HCT116 (cell line): Measurements from ENCODE around the gene PRC1. TPM values are rescaled to one million over a fixed set of nuclear protein-coding genes. Genes with fewer than 3 reads are reported as not detected.

Experiments
- ATAC-seq: fragments of 200-7000 bp; cut with Tn5 transposase; 2 replicates; pipeline ENCODE4 v1.9.1; 2020; ENCODE audit warnings: mild to moderate bottlenecking, moderate library complexity
- BruUV-seq: library from RNA; stranded (reverse); fragments of 400-500 nt; replicated peaks from 2 replicates; lab custom pipeline; 2021; lab: Mats Ljungman, UMichigan
- CTCF ChIA-PET: fragments of 300-600 bp; sonication (Branson Sonifier 250); formaldehyde crosslinking; loops from one replicate; lab custom pipeline; 2021; ENCODE audit warnings: antibody characterized with exemption; lab: Charles Lee
- POLR2A ChIA-PET: fragments of 300-600, 350-600 bp; sonication (Branson Sonifier 250); formaldehyde crosslinking; loops from one replicate; lab custom pipeline; 2021; ENCODE audit warnings: antibody characterized with exemption; lab: Charles Lee
- RAD21 ChIA-PET, 2 experiments: fragments of 300-600 bp; sonication (Branson Sonifier 250); formaldehyde crosslinking; loops; one replicate each; lab custom pipeline; 2023; ENCODE audit warnings: low total read pairs in 2 of 2; ENCODE audit not compliant: uncharacterized antibody in 2 of 2, unreplicated experiment in 2 of 2, low non-redundant PET in 1 of 2; lab: Charles Lee
- DNase-seq: peaks from one replicate; pipeline ENCODE4 v3.0.0-alpha.2; 2010; ENCODE audit warnings: low read depth, low spot score
- H2AFZ ChIP-seq: fragments of 200-600 bp; shearing (Covaris generic), sonication (generic); 2 replicates; pipeline ENCODE4 v1.6.1; 2017; ENCODE audit warnings: low read depth, mixed run types, mixed read lengths, antibody characterized with exemption, low read length; ENCODE audit not compliant: poor library complexity, severe bottlenecking
- H3K27ac ChIP-seq: 2 replicates; pipeline ENCODE4 v1.5.1; 2012; ENCODE audit warnings: low read depth, low read length
- H3K27me3 ChIP-seq: fragments of 200-600 bp; sonication (generic); 2 replicates; pipeline ENCODE4 v1.6.1; 2016; ENCODE audit warnings: mixed run types, low read length, mixed read lengths; ENCODE audit not compliant: insufficient read depth
- H3K36me3 ChIP-seq, 2 experiments: fragments of 200-500 bp in 1 of 2; fragments of 200-600 bp in 1 of 2; sonication (Bioruptor generic) in 1 of 2; sonication (generic) in 1 of 2; 2 replicates each; pipeline versions ENCODE4 v1.5.1 to v1.6.1; 2014 to 2016; ENCODE audit warnings: low read length in 2 of 2, inconsistent platforms in 1 of 2, mixed read lengths in 1 of 2, mixed run types in 1 of 2; ENCODE audit not compliant: insufficient read depth in 2 of 2, control insufficient read depth in 1 of 2
- H3K4me1 ChIP-seq, 2 experiments: fragments of 200-600 bp in 1 of 2; sonication (generic) in 1 of 2; 2 replicates each; pipeline versions ENCODE4 v1.5.1 to v1.6.1; 2012 to 2017; ENCODE audit warnings: low read length in 2 of 2, inconsistent platforms in 1 of 2, mild to moderate bottlenecking in 1 of 2, mixed read lengths in 1 of 2, mixed run types in 1 of 2, moderate library complexity in 1 of 2; ENCODE audit not compliant: insufficient read depth in 2 of 2, control insufficient read depth in 1 of 2
- H3K4me2 ChIP-seq: fragments of 200-600 bp; sonication (generic); 2 replicates; pipeline ENCODE4 v1.6.1; 2017; ENCODE audit warnings: mixed run types, low read length, mixed read lengths
- H3K4me3 ChIP-seq, 2 experiments: fragments of 200-600 bp in 1 of 2; sonication (generic) in 1 of 2; replicated peaks in 1 of 2; 2 replicates each; pipeline ENCODE4 v1.5.1; 2011 to 2016; ENCODE audit warnings: low read length in 2 of 2, control low read depth in 1 of 2, low read depth in 1 of 2, mild to moderate bottlenecking in 1 of 2, mixed read lengths in 1 of 2, mixed run types in 1 of 2
- H3K79me2 ChIP-seq: fragments of 200-600 bp; sonication (generic); 2 replicates; pipeline ENCODE4 v1.6.1; 2017; ENCODE audit warnings: mild to moderate bottlenecking, mixed run types, low read length, moderate library complexity, mixed read lengths; ENCODE audit not compliant: insufficient read depth
- H3K9ac ChIP-seq: fragments of 200-600 bp; sonication (generic); 2 replicates; pipeline ENCODE4 v1.6.1; 2016; ENCODE audit warnings: low read length, mixed read lengths
- H3K9me2 ChIP-seq: fragments of 200-600 bp; sonication (generic), shearing (Covaris generic); 2 replicates; pipeline ENCODE4 v1.6.1; 2017; ENCODE audit warnings: mixed run types, mild to moderate bottlenecking, moderate library complexity; ENCODE audit not compliant: insufficient read depth
- H3K9me3 ChIP-seq, 2 experiments: fragments of 200-500 bp in 1 of 2; fragments of 200-600 bp in 1 of 2; sonication (Bioruptor generic) in 1 of 2; sonication (generic) in 1 of 2; 2 replicates each; pipeline ENCODE4 v1.6.1; 2014 to 2017; ENCODE audit warnings: low read length in 2 of 2, mixed read lengths in 2 of 2, inconsistent platforms in 1 of 2, low read depth in 1 of 2, mild to moderate bottlenecking in 1 of 2, mixed run types in 1 of 2, moderate library complexity in 1 of 2; ENCODE audit not compliant: control insufficient read depth in 1 of 2, insufficient read depth in 1 of 2
- H4K20me1 ChIP-seq: fragments of 200-600 bp; sonication (generic), shearing (Covaris generic); 2 replicates; pipeline ENCODE4 v1.6.1; 2017; ENCODE audit warnings: mixed run types, mild to moderate bottlenecking, moderate library complexity; ENCODE audit not compliant: insufficient read depth
- ATF3 ChIP-seq: IDR thresholded peaks from 2 replicates; pipeline ENCODE4 v1.6.1; 2012
- CBX3 ChIP-seq: IDR thresholded peaks from 2 replicates; pipeline ENCODE4 v1.6.1; 2012; ENCODE audit warnings: low read depth
- CEBPB ChIP-seq: IDR thresholded peaks from 2 replicates; pipeline ENCODE4 v1.6.1; 2012; ENCODE audit warnings: low read depth
- ELF1 ChIP-seq: IDR thresholded peaks from 2 replicates; pipeline ENCODE4 v1.6.1; 2012; ENCODE audit warnings: low read depth, borderline replicate concordance
- EZH2 ChIP-seq: fragments of 200-600 bp; sonication (generic); IDR thresholded peaks from 2 replicates; pipeline ENCODE4 v1.6.1; 2017; ENCODE audit warnings: antibody characterized with exemption, mixed run types
- EZH2phosphoT487 ChIP-seq: fragments of 200-600 bp; IDR thresholded peaks from 2 replicates; pipeline ENCODE4 v1.6.1; 2018; ENCODE audit warnings: antibody characterized with exemption, borderline replicate concordance
- FOSL1 ChIP-seq: IDR thresholded peaks from 2 replicates; pipeline ENCODE4 v1.6.1; 2012; ENCODE audit warnings: low read depth
- JUND ChIP-seq: IDR thresholded peaks from 2 replicates; pipeline ENCODE4 v1.6.1; 2012
- MAX ChIP-seq: IDR thresholded peaks from 2 replicates; pipeline ENCODE4 v1.6.1; 2012
- POLR2AphosphoS5 ChIP-seq: IDR thresholded peaks from 2 replicates; pipeline ENCODE4 v1.6.1; 2011; ENCODE audit warnings: mild to moderate bottlenecking, low read depth, low read length, moderate library complexity
- RAD21 ChIP-seq: IDR thresholded peaks from 2 replicates; pipeline ENCODE4 v1.6.1; 2012; ENCODE audit warnings: low read depth, mild to moderate bottlenecking
- SIN3A ChIP-seq: IDR thresholded peaks from 2 replicates; pipeline ENCODE4 v1.6.1; 2012; ENCODE audit warnings: low read depth
- SRF ChIP-seq: IDR thresholded peaks from 2 replicates; pipeline ENCODE4 v1.6.1; 2012; ENCODE audit warnings: low read depth
- ZFX ChIP-seq: fragments of 450-650 bp; IDR thresholded peaks from 2 replicates; pipeline ENCODE4 v1.6.1; 2017
- ZNF274 ChIP-seq: fragments of 200-500 bp; sonication (Bioruptor generic); IDR thresholded peaks from 2 replicates; pipeline ENCODE4 v1.6.1; 2014; ENCODE audit warnings: mild to moderate bottlenecking, low read depth, low read length, inconsistent platforms
- intact Hi-C: fragments of 100-400 bp; cut with micrococcal nuclease; formaldehyde crosslinking; loops from 2 replicates; pipeline ENCODE4 v1.10.0; 2022
- total RNA-seq: library from RNA; stranded (reverse); gene quantifications from one replicate; pipeline ENCODE4 v1.2.1, GENCODE V29; 2021; ENCODE audit not compliant: unreplicated experiment
- TF ChIP-seq, protein P1 (sequence below), 3 experiments: fragments of 200-600 bp in 1 of 3; sonication (generic) in 1 of 3; IDR thresholded peaks in 2 of 3; conservative IDR thresholded peaks in 1 of 3; 2 replicates each; pipeline ENCODE4 v1.5.1; 2012 to 2017; ENCODE audit warnings: low read depth in 2 of 3, low read length in 2 of 3, antibody characterized with exemption in 1 of 3, borderline replicate concordance in 1 of 3, control low read depth in 1 of 3, mild to moderate bottlenecking in 1 of 3, mixed read lengths in 1 of 3, mixed run types in 1 of 3, moderate library complexity in 1 of 3; ENCODE audit not compliant: insufficient read depth in 1 of 3
- TF ChIP-seq, protein P2 (sequence below): IDR thresholded peaks from 2 replicates; pipeline ENCODE4 v1.6.1; 2011; ENCODE audit warnings: mild to moderate bottlenecking, low read length, moderate library complexity; ENCODE audit not compliant: insufficient replicate concordance; ENCODE audit errors: extremely low read depth
- TF ChIP-seq, protein P3 (sequence below): IDR thresholded peaks from 2 replicates; pipeline ENCODE4 v1.6.1; 2012; ENCODE audit warnings: low read depth

The PRC1 gene
- total RNA-seq, 1 experiment from 2014 or later, result 186 TPM

GRCh38 chr15:90949979-90950675 lies 44.2 kb downstream of the PRC1 start:
- BruUV-seq, result no TSS peak
- Histone ChIP-seq H3K9ac (no peak overlapping the region), H3K4me3 (no peak overlapping the region), H4K20me1 (no peaks in the 10 kb centered on the region), H3K9me3 (no peaks in the 10 kb centered on the region), H3K27me3 (no peaks in the 10 kb centered on the region), H3K9me2 (no peaks in the 10 kb centered on the region), H3K79me2 (no peaks in the 10 kb centered on the region)
- DNase-seq, result no peak
- POLR2A ChIA-PET, result interaction anchor here (1.5 kb wide), 1 partner anchor 15 kb away, joined by 4 read pairs; the partner anchor contains the start of gene UNC45A
- intact Hi-C loops, result no loop called here
- no peak for ATAC-seq
- RAD21 ChIA-PET, result no interaction called here
- TF ChIP-seq POLR2AphosphoS5 (no peak), ZNF274 (no peak), JUND (no peak), FOSL1 (no peak), SIN3A (no peak), ZFX (no peak), CEBPB (no peak), ATF3 (no peak), CBX3 (no peak), EZH2 (no peak), EZH2phosphoT487 (no peak), RAD21 (no peak), ELF1 (no peak), SRF (no peak), MAX (no peak)
- TF ChIP-seq, protein P1, sequence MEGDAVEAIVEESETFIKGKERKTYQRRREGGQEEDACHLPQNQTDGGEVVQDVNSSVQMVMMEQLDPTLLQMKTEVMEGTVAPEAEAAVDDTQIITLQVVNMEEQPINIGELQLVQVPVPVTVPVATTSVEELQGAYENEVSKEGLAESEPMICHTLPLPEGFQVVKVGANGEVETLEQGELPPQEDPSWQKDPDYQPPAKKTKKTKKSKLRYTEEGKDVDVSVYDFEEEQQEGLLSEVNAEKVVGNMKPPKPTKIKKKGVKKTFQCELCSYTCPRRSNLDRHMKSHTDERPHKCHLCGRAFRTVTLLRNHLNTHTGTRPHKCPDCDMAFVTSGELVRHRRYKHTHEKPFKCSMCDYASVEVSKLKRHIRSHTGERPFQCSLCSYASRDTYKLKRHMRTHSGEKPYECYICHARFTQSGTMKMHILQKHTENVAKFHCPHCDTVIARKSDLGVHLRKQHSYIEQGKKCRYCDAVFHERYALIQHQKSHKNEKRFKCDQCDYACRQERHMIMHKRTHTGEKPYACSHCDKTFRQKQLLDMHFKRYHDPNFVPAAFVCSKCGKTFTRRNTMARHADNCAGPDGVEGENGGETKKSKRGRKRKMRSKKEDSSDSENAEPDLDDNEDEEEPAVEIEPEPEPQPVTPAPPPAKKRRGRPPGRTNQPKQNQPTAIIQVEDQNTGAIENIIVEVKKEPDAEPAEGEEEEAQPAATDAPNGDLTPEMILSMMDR (IDR thresholded peaks at IDR 0.05 in 2 of 3, conservative IDR thresholded peaks at IDR 0.05 in 1 of 3; ENCODE audit: borderline replicate concordance in 1 of 3, insufficient read depth in 1 of 3, low read depth in 2 of 3, low read length in 2 of 3), result no peak
- TF ChIP-seq, protein P2, sequence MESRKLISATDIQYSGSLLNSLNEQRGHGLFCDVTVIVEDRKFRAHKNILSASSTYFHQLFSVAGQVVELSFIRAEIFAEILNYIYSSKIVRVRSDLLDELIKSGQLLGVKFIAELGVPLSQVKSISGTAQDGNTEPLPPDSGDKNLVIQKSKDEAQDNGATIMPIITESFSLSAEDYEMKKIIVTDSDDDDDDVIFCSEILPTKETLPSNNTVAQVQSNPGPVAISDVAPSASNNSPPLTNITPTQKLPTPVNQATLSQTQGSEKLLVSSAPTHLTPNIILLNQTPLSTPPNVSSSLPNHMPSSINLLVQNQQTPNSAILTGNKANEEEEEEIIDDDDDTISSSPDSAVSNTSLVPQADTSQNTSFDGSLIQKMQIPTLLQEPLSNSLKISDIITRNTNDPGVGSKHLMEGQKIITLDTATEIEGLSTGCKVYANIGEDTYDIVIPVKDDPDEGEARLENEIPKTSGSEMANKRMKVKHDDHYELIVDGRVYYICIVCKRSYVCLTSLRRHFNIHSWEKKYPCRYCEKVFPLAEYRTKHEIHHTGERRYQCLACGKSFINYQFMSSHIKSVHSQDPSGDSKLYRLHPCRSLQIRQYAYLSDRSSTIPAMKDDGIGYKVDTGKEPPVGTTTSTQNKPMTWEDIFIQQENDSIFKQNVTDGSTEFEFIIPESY, result no peak
- TF ChIP-seq, protein P3, sequence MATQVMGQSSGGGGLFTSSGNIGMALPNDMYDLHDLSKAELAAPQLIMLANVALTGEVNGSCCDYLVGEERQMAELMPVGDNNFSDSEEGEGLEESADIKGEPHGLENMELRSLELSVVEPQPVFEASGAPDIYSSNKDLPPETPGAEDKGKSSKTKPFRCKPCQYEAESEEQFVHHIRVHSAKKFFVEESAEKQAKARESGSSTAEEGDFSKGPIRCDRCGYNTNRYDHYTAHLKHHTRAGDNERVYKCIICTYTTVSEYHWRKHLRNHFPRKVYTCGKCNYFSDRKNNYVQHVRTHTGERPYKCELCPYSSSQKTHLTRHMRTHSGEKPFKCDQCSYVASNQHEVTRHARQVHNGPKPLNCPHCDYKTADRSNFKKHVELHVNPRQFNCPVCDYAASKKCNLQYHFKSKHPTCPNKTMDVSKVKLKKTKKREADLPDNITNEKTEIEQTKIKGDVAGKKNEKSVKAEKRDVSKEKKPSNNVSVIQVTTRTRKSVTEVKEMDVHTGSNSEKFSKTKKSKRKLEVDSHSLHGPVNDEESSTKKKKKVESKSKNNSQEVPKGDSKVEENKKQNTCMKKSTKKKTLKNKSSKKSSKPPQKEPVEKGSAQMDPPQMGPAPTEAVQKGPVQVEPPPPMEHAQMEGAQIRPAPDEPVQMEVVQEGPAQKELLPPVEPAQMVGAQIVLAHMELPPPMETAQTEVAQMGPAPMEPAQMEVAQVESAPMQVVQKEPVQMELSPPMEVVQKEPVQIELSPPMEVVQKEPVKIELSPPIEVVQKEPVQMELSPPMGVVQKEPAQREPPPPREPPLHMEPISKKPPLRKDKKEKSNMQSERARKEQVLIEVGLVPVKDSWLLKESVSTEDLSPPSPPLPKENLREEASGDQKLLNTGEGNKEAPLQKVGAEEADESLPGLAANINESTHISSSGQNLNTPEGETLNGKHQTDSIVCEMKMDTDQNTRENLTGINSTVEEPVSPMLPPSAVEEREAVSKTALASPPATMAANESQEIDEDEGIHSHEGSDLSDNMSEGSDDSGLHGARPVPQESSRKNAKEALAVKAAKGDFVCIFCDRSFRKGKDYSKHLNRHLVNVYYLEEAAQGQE, result no peak
- TF ChIP-seq, all 23 proteins: peak for 0
- Histone ChIP-seq H2AFZ (no peak overlapping the region), H3K27ac (no peak overlapping the region), H3K4me2 (no peak overlapping the region), H3K4me1 (peaks cover 5 to 23% of the 10 kb centered on the region in 2 experiments; a peak in 3 of 4 replicates), H3K36me3 (peaks cover 22 to 40% of the 10 kb centered on the region in 2 experiments)
- CTCF ChIA-PET, result no interaction called here
